NCI-H345 treated with DMSO at 0.1 percent for 48 hours (cell line): Measurements from ENCODE around the gene CSF2.

Experiments
- DNase-seq: peaks from one replicate; lab custom pipeline; 2025; ENCODE audit not compliant: unreplicated experiment; lab: John Stamatoyannopoulos, UW

Gene CSF2

DNA sequence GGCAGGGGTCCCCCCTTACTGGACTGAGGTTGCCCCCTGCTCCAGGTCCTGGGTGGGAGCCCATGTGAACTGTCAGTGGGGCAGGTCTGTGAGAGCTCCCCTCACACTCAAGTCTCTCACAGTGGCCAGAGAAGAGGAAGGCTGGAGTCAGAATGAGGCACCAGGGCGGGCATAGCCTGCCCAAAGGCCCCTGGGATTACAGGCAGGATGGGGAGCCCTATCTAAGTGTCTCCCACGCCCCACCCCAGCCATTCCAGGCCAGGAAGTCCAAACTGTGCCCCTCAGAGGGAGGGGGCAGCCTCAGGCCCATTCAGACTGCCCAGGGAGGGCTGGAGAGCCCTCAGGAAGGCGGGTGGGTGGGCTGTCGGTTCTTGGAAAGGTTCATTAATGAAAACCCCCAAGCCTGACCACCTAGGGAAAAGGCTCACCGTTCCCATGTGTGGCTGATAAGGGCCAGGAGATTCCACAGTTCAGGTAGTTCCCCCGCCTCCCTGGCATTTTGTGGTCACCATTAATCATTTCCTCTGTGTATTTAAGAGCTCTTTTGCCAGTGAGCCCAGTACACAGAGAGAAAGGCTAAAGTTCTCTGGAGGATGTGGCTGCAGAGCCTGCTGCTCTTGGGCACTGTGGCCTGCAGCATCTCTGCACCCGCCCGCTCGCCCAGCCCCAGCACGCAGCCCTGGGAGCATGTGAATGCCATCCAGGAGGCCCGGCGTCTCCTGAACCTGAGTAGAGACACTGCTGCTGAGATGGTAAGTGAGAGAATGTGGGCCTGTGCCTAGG is at the start of gene CSF2:
Gene CSF2 (plus strand): TSS at position 559 of the 783 bp plus-strand sequence. CDS start 35 bp downstream, at position 594.
- no peak for DNase-seq

DNA sequence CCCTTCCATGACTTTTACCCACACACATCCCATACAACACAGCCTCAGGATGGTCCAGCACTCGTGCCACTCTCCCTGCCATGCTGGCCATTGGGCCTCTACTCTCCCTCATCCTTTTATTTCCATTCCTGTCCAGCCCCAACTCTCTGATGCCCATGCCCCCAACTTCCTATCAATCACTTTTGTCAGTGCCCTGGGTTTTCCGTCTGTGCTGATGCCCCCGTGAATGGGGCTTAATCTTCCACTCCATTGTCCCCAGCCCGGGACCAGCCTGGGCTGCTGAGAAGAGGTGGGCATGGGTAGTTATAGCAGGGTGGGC is 49.5 kb upstream of the CSF2 start:
- no peak for DNase-seq

DNA sequence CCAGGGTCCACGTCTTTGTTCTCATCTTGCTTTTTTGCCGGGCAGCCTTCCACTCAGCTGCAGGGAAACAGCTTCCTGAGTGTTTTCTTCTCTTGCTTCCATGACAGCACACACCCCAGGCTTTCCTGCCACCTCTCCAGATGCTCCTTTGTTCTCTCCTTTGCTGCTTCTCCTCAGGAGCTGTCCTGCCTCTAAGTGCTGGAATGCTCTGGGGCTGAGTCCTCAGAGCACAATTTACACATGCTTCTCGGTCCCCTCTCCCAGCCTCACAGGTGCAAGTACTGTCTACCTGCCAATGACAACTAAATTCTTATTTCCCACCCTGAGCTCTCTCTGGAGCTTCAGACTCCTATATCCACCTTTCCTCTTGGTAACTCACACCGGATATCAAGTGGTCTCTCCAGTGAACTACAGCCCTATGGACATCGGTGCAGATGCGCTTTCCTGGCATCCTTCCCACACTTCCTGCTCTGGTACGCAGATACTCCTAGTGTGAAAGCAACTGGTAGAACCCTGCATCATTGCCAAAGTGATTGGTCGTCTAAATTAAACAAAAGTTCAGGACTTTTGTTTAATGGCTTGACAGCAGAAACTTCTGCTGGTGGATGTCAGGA is 48.7 kb upstream of the CSF2 start:
- DNase-seq: no peak

DNA sequence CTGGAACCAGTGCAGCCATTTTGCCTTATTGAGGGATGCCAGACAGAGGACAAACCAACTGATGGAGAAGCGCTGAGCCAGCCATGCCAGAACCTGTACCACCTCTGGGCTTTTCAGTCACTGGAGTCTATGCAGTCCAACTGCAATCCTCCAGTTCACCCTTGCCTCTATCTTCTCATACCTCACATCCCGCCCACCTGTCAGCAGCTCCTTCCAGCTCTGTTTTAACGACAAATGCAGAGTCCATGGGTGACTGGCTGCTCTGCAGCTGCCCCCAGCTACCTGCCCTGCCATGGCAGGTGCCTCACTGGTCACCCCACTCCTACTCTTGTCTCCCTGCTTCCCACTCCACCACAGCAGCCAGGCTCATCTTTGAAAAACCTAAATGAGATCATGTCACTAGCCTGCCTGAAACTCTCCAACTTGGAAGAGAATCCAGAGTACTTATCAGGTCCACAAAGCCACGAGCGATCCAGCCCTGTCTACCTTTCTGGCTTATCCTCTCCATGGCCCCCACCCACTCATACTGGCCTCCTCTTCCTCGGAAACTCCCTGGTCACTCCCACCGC is 48.1 kb upstream of the CSF2 start:
- DNase-seq: no peak

DNA sequence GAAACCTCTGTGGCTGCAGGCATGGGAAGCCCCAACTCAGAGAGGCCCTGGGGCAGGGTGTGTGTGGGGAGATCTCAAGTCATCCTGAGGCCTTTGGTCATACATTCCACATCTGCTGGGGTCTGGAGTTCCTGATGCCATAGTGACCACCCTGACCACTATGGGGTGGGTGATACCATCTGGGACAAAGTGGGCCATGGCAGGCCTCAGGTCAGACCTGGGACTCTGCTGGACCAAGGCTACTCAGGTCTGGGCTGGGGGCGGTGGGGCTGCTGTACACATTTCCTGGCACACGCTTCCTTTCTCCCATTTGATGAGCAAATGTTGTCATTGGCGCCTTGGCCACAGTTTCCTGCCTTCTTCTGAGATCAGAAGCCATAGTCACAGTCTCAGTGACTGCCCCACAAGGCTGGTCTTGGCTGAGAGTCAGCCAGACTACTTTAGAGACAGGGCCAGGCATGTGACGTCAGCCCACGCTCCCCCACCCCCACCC is 47.0 kb upstream of the CSF2 start:
- DNase-seq: no peak

DNA sequence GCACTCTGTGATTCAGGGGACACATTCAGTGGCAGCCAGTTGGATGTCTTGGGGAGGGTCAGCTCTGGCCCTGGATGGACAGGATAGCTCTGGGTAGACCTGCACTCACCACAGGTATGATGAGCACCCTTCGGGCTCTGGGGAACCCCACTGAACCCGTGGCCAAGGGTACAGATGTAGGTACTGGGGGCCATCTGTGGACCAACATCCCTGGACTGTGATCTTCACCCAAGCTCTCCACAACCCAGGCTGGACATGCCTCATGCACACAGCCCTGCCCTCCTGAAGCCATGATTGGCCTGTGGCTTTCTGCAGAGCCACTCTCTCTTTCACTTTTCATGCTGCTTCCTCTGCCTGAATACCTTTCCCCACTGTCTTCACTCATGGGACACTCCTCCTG is 46.6 kb upstream of the CSF2 start:
- DNase-seq: no peak

DNA sequence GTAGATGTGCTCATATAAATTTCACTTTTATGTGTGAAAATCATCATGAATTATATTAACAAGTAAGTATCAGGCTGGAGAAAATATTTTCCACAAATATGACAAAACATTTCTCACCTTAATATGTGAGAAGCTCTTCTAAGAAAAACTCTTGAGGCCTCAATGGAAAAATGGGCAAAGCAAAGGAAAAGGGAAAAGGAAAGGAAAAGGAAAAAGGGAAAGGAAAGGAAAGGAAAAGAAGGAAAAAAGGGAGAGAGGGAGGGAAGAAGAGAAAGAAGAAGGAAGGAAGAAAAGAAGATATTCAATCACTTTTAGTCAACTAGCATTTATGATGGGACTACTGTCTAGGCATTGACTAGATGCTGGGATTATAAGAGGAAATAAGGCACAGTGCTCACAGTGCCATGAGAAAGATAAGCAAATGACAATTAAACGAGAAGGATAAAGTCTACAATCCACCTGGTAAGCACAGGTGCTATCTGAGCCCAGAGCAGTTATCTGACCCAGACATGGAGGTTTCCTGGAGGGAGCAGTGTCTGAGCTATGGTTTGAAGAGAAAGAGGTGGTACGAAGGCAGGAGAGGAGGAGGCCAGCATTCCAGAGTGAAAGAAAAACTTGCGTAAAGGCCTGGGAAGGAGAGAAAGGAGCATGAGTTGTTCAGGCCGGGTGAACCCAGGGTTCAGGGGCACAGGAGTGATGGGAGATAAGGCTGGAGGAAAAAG is 43.8 kb upstream of the CSF2 start:
- no peak for DNase-seq

DNA sequence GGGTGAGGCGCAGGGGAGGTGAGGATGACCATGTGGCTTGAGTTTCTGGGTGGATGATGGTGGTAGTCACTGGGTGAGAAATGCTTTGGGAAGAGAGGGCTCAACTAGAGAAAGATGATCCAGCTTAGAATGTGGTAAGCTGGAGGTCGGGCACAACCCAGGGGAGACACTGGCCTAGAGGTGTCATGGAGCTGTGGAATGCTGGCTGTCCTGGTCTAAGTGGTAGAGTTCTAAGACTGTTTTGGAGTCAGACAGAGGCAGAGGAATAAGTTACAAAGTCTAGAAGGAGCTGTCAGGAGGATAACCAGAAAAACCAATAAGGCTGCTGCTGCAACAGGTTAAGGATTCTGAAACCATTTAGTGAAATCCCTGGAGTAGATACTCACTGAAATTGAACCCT is 43.0 kb upstream of the CSF2 start:
- DNase-seq: no peak

DNA sequence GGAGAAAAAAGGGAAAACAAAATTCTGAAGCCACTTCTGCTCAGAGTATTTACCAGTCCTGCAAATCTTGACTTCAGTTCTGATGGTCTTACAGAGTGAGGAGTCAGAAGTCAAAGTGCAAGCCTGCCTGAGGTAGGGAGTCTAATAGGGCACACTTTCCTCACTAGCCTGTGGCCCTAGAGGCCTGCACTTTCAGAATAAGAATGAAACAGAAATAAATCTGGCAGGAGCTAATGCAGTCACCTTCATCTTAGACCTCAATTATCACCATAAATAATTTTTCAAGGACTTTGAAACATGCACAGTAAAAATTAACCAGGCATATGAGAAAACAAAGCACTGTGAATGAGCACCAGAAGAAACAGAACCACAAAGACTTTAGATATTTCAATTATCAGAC is 41.4 kb upstream of the CSF2 start:
- DNase-seq: no peak

DNA sequence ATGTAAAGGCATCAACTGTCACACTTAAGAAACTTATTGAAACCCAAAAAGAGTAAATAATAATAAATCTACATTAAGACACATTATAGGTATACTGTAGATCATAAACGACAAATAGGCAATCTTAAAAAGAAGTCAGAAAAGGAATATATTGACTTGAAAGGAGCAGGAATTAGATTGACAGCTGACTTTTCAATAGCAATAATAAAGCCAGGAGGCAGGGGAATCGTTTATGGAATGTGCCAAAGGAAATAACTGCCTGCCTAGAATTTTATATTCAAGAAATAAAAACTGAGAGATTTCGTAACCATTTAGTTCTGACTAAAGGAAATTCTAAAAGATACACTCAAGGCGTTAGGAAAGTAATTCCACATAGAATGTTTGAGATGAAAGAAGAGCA is 40.5 kb upstream of the CSF2 start:
- no peak for DNase-seq

DNA sequence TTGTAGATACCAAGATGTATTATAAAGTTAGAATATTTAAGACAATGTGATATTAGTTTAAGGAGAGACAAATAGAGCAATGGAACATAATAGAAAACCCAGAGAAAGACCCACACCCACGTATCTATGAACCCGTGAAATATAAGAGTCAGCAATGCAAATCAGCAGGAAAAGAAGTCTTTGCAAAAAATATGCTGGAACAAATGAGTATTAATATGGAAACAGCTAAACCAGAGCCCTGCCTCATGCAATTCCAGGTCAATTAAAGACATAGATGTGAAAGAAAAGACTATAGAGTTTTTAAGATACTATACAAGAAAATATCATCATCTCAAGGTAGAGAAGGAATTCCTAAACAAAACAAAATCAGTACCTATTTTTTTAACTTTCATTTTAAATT is 36.2 kb upstream of the CSF2 start:
- no peak for DNase-seq

DNA sequence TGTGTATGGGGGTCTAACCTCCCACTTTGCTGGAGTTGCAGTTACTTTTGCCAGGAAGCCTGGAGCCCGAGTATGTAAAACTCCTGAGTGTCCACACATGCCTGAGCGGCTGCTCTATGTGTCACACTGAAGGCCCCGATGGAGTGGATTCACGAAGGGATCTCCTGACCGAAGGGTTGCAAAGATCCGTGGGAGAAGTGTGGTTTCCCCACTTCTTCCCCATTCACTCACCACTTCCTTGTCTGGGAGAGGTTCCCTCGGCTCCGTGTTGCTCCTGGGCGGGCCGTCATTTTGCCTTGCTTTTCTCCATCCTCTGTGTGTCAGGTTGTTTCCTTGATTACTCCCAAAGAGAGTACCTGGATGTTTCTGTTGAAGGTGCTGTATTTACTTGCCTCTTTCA is 29.4 kb upstream of the CSF2 start:
- no peak for DNase-seq

DNA sequence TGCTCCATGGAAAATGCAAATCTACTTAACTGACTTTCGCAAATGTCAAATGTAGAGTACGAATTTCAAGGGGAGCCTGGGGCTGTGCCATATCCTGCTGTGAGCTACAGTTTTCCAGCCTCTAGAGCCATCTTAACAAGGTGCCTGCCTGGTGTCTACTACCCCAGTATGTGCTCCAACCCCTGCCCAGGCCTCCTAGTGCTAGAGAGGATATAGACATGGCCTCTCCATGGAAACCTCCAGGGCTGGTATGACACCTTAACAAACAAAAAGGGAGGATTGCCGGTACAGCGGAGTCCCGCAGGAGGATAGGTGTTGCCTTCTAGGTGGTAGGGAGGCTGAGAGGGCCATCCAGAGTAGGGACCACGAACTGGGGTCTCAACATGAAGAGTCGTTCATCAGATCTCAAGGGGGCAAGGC is 26.7 kb upstream of the CSF2 start:
- DNase-seq: no peak

DNA sequence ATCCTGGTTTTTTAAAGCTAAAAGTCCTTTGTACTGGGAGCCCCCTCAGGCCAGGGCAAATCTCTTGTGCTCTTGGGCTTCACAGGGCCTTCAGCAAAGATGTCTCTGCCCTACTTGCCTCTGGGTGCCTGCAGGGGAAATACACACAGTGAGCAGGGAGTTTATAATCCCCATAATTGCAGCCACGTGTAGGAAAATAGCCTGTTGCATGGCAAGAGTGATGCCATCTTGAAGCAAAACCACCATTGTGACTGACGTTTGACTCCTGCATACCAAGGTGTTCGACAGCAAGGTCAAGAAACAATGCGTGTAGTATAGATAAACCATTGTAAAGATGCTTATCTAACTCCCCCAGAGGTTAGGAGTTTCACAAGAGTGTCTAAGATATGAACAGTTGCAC is 24.5 kb upstream of the CSF2 start:
- no peak for DNase-seq

DNA sequence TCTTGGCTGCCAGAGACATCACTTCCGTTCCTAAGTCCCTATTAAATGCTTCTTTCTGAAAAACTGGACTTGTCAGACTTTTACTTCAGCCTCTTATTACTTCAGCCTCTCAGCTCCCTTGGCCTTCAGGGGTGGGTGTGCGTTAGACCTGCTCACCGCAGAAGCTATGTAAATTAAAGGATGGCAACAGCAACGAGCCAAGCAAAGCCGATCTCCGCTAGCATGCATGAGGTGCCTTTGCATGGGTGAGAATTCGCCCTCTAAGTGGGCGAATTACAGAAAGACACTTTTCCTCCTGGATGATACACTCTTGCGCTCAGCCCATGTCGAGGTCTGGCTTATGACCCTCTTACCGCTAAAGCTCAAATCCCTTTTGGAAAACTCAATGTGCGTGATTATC is 24.0 kb upstream of the CSF2 start:
- DNase-seq: no peak

DNA sequence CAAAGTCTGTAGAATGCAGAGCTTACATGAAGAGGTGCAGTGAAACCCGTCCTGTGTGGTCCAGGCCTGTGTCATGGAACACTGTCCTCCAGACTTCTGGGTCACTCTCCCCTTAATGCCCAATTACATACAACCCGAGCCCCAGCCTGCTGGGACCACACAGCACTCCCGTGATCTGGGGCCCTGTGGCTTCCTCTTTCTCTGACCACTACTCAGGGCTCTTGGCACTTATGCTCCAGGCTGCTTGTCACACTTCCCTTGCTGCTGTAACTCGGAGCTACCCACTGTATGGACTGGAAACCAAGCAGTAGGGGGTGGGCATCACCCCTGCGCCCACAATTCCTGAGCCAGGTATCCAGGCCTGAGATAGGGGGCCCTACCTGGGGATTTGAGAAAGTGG is 23.5 kb upstream of the CSF2 start:
- no peak for DNase-seq

DNA sequence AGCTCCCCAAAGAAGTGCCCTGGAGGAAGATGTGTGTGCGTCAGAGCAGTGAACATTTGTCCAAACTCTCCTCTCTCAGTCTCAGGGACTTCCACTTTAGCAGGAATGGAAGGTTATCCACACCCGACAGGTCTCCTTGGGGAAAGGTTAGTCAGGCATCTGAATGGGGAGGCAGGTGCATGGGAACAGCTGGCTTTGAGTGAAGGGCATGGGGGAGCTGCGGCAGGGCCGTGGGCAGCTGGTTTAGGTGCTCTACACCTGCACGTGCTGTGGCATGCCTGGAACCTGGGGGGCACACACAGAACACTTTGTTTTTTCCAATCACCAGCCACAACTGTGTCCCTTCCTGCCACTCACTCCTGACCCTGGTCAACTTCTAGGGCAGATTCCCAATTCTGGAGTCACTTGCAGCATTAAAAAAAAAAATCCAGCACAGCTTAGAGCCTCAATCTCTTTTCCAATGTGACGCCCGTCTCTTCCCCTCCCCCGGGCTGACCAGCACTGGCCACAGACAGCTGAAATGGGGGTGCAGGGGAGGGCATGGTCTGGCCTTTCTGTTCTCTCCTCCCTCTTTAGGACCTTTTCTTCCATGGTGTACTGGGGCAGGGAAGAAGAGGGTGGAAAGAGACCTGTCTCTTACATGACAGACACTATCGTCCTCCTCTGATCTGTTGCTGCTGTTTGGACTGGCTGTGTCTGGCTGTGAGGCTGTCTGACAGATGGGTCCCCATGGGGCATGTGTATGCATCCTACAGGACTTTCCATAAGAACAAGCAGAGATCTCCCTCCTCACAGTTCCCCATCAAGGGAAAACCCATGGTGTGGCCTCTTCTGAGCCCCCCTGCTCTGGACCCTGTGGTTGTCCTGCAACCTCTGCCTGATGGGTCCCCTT is 22.7 kb upstream of the CSF2 start:
- DNase-seq: no peak

DNA sequence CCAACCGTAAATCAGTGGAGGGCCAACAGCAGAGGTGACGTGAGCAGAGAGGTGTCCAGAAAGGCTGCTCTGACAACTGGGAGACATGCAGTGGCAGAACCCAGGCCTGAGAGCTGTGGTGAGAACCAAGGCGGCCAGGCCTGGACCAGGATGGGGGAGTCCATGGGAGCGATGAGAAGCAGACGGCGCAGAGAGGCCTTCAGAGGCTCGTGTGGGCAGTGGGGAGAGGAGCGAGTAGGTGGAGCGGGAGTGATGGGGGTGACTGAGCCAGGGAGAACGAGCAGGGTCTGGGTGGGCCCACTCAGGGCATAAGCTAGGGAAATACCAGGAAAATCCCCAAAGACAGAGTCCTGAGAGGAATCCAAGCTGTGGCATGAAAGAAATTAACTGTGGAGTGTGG is 21.1 kb upstream of the CSF2 start:
- DNase-seq: no peak

DNA sequence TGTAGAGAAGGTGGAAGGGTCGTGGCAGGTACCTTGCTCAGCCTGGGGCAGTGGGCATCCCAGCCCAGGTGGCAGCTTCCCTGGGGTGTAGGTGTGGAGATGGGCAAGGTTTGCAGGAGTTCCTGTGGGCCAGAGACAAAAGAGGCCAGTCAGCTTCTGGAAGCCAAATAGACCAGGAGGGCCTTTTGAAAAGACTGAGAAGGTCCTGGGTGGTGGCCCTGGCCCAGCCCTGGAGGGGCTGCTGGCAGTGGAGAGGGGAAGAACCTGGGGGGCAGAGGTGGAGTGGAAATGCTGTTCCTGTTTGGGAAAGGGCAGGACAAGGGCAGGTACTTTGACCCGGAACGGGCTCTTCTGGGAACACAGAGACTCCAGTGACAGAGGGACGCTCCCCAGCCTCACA is 20.1 kb upstream of the CSF2 start:
- DNase-seq: no peak

DNA sequence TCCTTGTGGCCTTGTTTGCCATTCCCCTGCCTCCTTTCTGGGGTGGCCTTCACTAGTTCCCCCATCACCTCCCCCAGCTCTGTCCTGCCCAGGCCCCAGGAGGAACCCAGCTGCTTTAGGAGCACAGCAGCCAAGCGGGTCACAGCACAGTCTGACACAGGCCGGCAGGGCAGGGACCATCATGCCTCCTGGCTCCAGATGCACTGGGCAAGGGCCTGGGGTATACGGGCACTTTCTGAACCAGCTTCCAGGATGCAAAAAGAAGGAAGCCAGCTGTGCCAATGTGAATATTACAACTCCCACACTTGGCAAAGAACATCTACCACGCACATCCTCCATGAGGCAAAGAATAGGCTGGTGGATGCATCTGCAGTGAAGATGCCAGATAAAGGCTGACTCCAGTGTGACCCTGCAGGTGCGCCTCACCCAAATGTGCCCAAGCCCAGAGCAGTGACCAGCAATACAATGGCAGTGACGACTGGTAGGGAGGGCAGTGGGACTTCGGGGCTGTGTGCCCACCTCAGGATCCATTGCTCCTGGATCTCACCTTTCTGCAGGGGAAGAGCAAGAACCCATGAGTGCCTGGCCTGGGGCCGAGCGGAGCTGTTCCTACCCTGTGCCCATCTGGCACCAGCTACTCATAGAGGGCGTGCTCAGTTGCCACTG is 19.4 kb upstream of the CSF2 start:
- DNase-seq: no peak
